ENCODE results near the gene PHF8. TPM values are rescaled to one million over a fixed set of nuclear protein-coding genes. Genes with fewer than 3 reads are reported as not detected.

The PHF8 gene
- total RNA-seq, 1 donor, result 25.0 TPM

GRCh38 chrX:54048412-54048811, 4.1 kb upstream of the PHF8 start:
- TF ChIP-seq CTCF (IDR thresholded peaks at IDR 0.05; ENCODE audit: insufficient read depth, low read depth, low read length), result no peak

GRCh38 chrX:54045563-54046228, 1.4 kb upstream of the PHF8 start:
- no peak for TF ChIP-seq CTCF (IDR thresholded peaks at IDR 0.05; ENCODE audit: insufficient read depth, low read depth, low read length)

More at GRCh38 chrX:54048412-54048811, 4.1 kb upstream of the PHF8 start:
- no peak overlapping the region for H3K4me3 ChIP-seq (ENCODE audit: low read depth, low read length)
- no peak for DNase-seq (ENCODE audit: low read depth)

GRCh38 chrX:54044877-54045338, 635 bp upstream of the PHF8 start:
- no peak for TF ChIP-seq CTCF (IDR thresholded peaks at IDR 0.05; ENCODE audit: insufficient read depth, low read depth, low read length)
- H3K4me3 ChIP-seq (ENCODE audit: low read depth, low read length), result peak overlapping the region; percentile 76
- DNase-seq (ENCODE audit: low read depth), result no peak

More at GRCh38 chrX:54045563-54046228, 1.4 kb upstream of the PHF8 start:
- no peak overlapping the region for H3K4me3 ChIP-seq (ENCODE audit: low read depth, low read length)
- no peak for DNase-seq (ENCODE audit: low read depth)

- TF ChIP-seq CTCF (IDR thresholded peaks at IDR 0.05; ENCODE audit: insufficient read depth, low read depth, low read length), result no peak
- peak; percentile 42 for DNase-seq (ENCODE audit: low read depth)
- peak overlapping the region; percentile 76 for H3K4me3 ChIP-seq (ENCODE audit: low read depth, low read length)
These were observed 640 bp downstream of the PHF8 start for GRCh38 chrX:54043541-54044125.

- DNase-seq (ENCODE audit: low read depth), result no peak
- H3K4me3 ChIP-seq (ENCODE audit: low read depth, low read length), result peak overlapping the region; percentile 76
- no peak for TF ChIP-seq CTCF (IDR thresholded peaks at IDR 0.05; ENCODE audit: insufficient read depth, low read depth, low read length)
These were observed 1.2 kb downstream of the PHF8 start for GRCh38 chrX:54043056-54043455.

GRCh38 chrX:54042609-54043021, 1.7 kb downstream of the PHF8 start:
- peak; percentile 61 for DNase-seq (ENCODE audit: low read depth)
- H3K4me3 ChIP-seq (ENCODE audit: low read depth, low read length), result peak overlapping the region; percentile 76
- peak; percentile 31 for TF ChIP-seq CTCF (IDR thresholded peaks at IDR 0.05; ENCODE audit: insufficient read depth, low read depth, low read length)

Data from fibroblast of villous mesenchyme (primary cell).